GM23338 (cell line): Measurements from ENCODE around the gene TCERG1L. TPM values are rescaled to one million over a fixed set of nuclear protein-coding genes. Genes with fewer than 3 reads are reported as not detected.

Source experiments
- ATAC-seq: fragments of 200-7000 bp; cut with Tn5 transposase; 3 replicates; pipeline ENCODE4 v1.9.1; 2020
- DNase-seq: peaks from one replicate; pipeline ENCODE4 v3.0.0-alpha.2; 2015; ENCODE audit warnings: low spot score
- H2AFZ ChIP-seq: fragments of 200-600 bp; sonication (generic); 2 replicates; pipeline ENCODE4 v1.8.0; 2016; ENCODE audit warnings: antibody characterized with exemption, mild to moderate bottlenecking, moderate library complexity
- H3F3A ChIP-seq: fragments of 200-600 bp; sonication (generic); replicated peaks from 2 replicates; pipeline ENCODE4 v1.8.0; 2017; ENCODE audit warnings: antibody characterized with exemption, mixed run types, low read depth
- H3K27ac ChIP-seq: fragments of 200-600 bp; sonication (generic); 2 replicates; pipeline ENCODE4 v1.6.1; 2016; ENCODE audit warnings: low read depth
- H3K27me3 ChIP-seq: fragments of 200-600 bp; sonication (generic); 2 replicates; pipeline ENCODE4 v1.8.0; 2016; ENCODE audit warnings: mild to moderate bottlenecking, mixed run types, moderate library complexity; ENCODE audit not compliant: insufficient read depth
- H3K36me3 ChIP-seq: fragments of 200-600 bp; sonication (generic); 2 replicates; pipeline ENCODE4 v1.8.0; 2016; ENCODE audit warnings: mild to moderate bottlenecking; ENCODE audit not compliant: insufficient read depth
- H3K4me1 ChIP-seq: fragments of 200-600 bp; sonication (generic); 2 replicates; pipeline ENCODE4 v1.8.0; 2016; ENCODE audit warnings: mild to moderate bottlenecking, moderate library complexity; ENCODE audit not compliant: insufficient read depth
- H3K4me2 ChIP-seq: fragments of 200-600 bp; sonication (generic); 2 replicates; pipeline ENCODE4 v1.7.1; 2017; ENCODE audit warnings: mixed run types
- H3K4me3 ChIP-seq: fragments of 200-600 bp; sonication (generic); 2 replicates; pipeline ENCODE4 v1.6.1; 2016; ENCODE audit warnings: mixed run types
- H3K79me2 ChIP-seq: fragments of 200-600 bp; sonication (generic); replicated peaks from 2 replicates; pipeline ENCODE4 v1.8.0; 2017; ENCODE audit warnings: mild to moderate bottlenecking; ENCODE audit not compliant: insufficient read depth
- H3K9me2 ChIP-seq: fragments of 200-600 bp; sonication (generic); 2 replicates; pipeline ENCODE4 v1.8.0; 2017; ENCODE audit not compliant: insufficient read depth
- H4K20me1 ChIP-seq: fragments of 200-600 bp; sonication (generic); replicated peaks from 2 replicates; pipeline ENCODE4 v1.8.0; 2017; ENCODE audit warnings: mild to moderate bottlenecking; ENCODE audit not compliant: insufficient read depth
- H3K27ac Mint-ChIP-seq: 2 replicates; pipeline ENCODE4 v1.8.0; 2020; ENCODE audit warnings: inconsistent platforms, mild to moderate bottlenecking, moderate library complexity, mixed read lengths
- H3K27me3 Mint-ChIP-seq: 3 replicates; pipeline ENCODE4 v1.8.0; 2022; ENCODE audit warnings: low read depth, mild to moderate bottlenecking, moderate library complexity, mixed read lengths, inconsistent platforms; ENCODE audit not compliant: insufficient read depth, poor library complexity
- H3K36me3 Mint-ChIP-seq: 3 replicates; pipeline ENCODE4 v1.8.0; 2021; ENCODE audit warnings: low read depth, mild to moderate bottlenecking, inconsistent platforms, moderate library complexity, mixed read lengths
- H3K4me1 Mint-ChIP-seq: 3 replicates; pipeline ENCODE4 v1.8.0; 2020; ENCODE audit warnings: mild to moderate bottlenecking, inconsistent platforms, mixed read lengths
- H3K4me3 Mint-ChIP-seq: 3 replicates; pipeline ENCODE4 v1.8.0; 2021; ENCODE audit warnings: moderate library complexity, mild to moderate bottlenecking, inconsistent platforms, mixed read lengths
- H3K9me3 Mint-ChIP-seq: 3 replicates; pipeline ENCODE4 v1.8.0; 2020; ENCODE audit warnings: moderate library complexity, mild to moderate bottlenecking, inconsistent platforms, mixed read lengths
- CREB1 ChIP-seq: fragments of 250-450 bp; sonication (Bioruptor Pico); IDR thresholded peaks from 2 replicates; pipeline ENCODE4 v1.5.0; 2020; ENCODE audit warnings: low read depth, mild to moderate bottlenecking, moderate library complexity
- CTCF ChIP-seq, 2 experiments: fragments of 200-600 bp in 1 of 2; sonication (generic) in 1 of 2; conservative IDR thresholded peaks; 2 replicates each; pipeline versions ENCODE4 v1.5.1 to v1.6.1; 2016 to 2017; ENCODE audit warnings: antibody characterized with exemption in 2 of 2, low read depth in 2 of 2, mild to moderate bottlenecking in 2 of 2, moderate library complexity in 1 of 2
- ETS1 ChIP-seq: IDR thresholded peaks from 2 replicates; pipeline ENCODE4 v1.6.1; 2016; ENCODE audit warnings: antibody characterized with exemption
- EZH2 ChIP-seq: fragments of 200-600 bp; sonication (generic); IDR thresholded peaks from one replicate; pipeline ENCODE4 v1.8.0; 2017; ENCODE audit warnings: antibody characterized with exemption, mild to moderate bottlenecking, low read depth; ENCODE audit not compliant: unreplicated experiment
- EZH2phosphoT487 ChIP-seq: fragments of 200-600 bp; sonication (generic); IDR thresholded peaks from one replicate; pipeline ENCODE4 v1.8.1; 2018; ENCODE audit warnings: antibody characterized with exemption; ENCODE audit not compliant: unreplicated experiment
- NANOG ChIP-seq: IDR thresholded peaks from 2 replicates; pipeline ENCODE4 v1.6.1; 2016; ENCODE audit warnings: antibody characterized with exemption, borderline replicate concordance
- POLR2AphosphoS5 ChIP-seq: IDR thresholded peaks from 2 replicates; pipeline ENCODE4 v1.6.1; 2016; ENCODE audit warnings: antibody characterized with exemption, low read depth
- REST ChIP-seq: IDR thresholded peaks from one replicate; pipeline ENCODE4 v1.6.1; 2018; ENCODE audit warnings: antibody characterized with exemption; ENCODE audit not compliant: unreplicated experiment
- STAT1 ChIP-seq: IDR thresholded peaks from one replicate; pipeline ENCODE4 v1.6.1; 2016; ENCODE audit warnings: antibody characterized with exemption; ENCODE audit not compliant: unreplicated experiment
- ZNF114 ChIP-seq: fragments of 250-450 bp; sonication (Bioruptor Pico); IDR thresholded peaks from 2 replicates; pipeline ENCODE4 v1.5.0; 2020; ENCODE audit warnings: mild to moderate bottlenecking, moderate library complexity
- long read RNA-seq: library from polyadenylated mRNA; unstranded; transcript quantifications from one replicate; pipeline ENCODE4 v2.0.0, GENCODE V29; 2020; ENCODE audit not compliant: unreplicated experiment
- polyA plus RNA-seq: library from polyadenylated mRNA; unstranded; fragments of >200 nt; fragmentation: Nextera tagmentation; extraction: Ambion mirVana; gene quantifications from 2 replicates; pipeline ENCODE4 v1.2.1, GENCODE V29; 2016
- total RNA-seq: library from RNA; depleted of rRNA; stranded (reverse); fragments of >200 nt; shearing (Covaris generic); gene quantifications from 2 replicates; pipeline ENCODE4 v1.2.3, GENCODE V29; 2014; rRNA removed

Gene TCERG1L
- total RNA-seq: 1.8 and 5.5 TPM in 2 replicates
- 3.6 and 3.9 TPM in 2 replicates for polyA plus RNA-seq
- long read RNA-seq, partial matches to known transcripts: 4 of 5 reads
- long read RNA-seq, other reads (novel, unspliced or antisense): 1 of 5 reads

GRCh38 chr10:131311661-131312477 lies at the start of gene TCERG1L:
TCERG1L (minus strand) TSS chr10:131311721; CDS start chr10:131311635, 86 bp downstream.
- peak; percentile 50 for DNase-seq
- H3K27ac ChIP-seq: no peak within 1 kb of the TSS

GRCh38 chr10:131358741-131359442 lies 47.4 kb upstream of the TCERG1L start:
- H3K9me2 ChIP-seq: no peaks in the 10 kb centered on the region
- no peak overlapping the region for H2AFZ ChIP-seq
- H3K79me2 ChIP-seq: no peaks in the 10 kb centered on the region
- Mint-ChIP-seq H3K27ac (no peak overlapping the region), H3K9me3 (peaks cover 96% of the 10 kb centered on the region), H3K4me1 (no peaks in the 10 kb centered on the region), H3K4me3 (no peak overlapping the region), H3K36me3 (peaks cover 42% of the 10 kb centered on the region), H3K27me3 (peaks cover 9% of the 10 kb centered on the region)
- no peaks in the 10 kb centered on the region for H3K36me3 ChIP-seq
- DNase-seq (peak; percentile 17), ATAC-seq (0 out of 3 replicates have a peak, but pooled peaks have one; percentile 39)
- H3K4me3 ChIP-seq: no peak overlapping the region
- no peaks in the 10 kb centered on the region; the same call in 1 of the 2 replicates for H3K4me1 ChIP-seq
- no peak overlapping the region for H3K4me2 ChIP-seq
- no peak overlapping the region for H3K27ac ChIP-seq
- no peaks in the 10 kb centered on the region for H4K20me1 ChIP-seq
- no peaks in the 10 kb centered on the region for H3F3A ChIP-seq
- TF ChIP-seq EZH2phosphoT487: no peak
- TF ChIP-seq CTCF (conservative IDR thresholded peaks at IDR 0.05; ENCODE audit: low read depth in 2 of 2): no peak
- TF ChIP-seq STAT1: no peak
- no peak for TF ChIP-seq POLR2AphosphoS5
- no peak for TF ChIP-seq ETS1
- TF ChIP-seq ZNF114: no peak
- TF ChIP-seq REST: no peak
- no peak for TF ChIP-seq CREB1
- no peak for TF ChIP-seq EZH2
- no peak for TF ChIP-seq NANOG
- H3K27me3 ChIP-seq: no peaks in the 10 kb centered on the region

More at GRCh38 chr10:131311661-131312477, at the start of gene TCERG1L:
- peak; percentile 66 for ATAC-seq
- Mint-ChIP-seq H3K4me3 (peak within 1 kb of the TSS; percentile 59), H3K27ac (no peak within 1 kb of the TSS), H3K27me3 (peaks cover 3% of the 10 kb centered on the region), H3K36me3 (peaks cover 8% of the 10 kb centered on the region), H3K9me3 (peaks cover 76% of the 10 kb centered on the region), H3K4me1 (peaks cover 6% of the 10 kb centered on the region; the same call in 2 of the 3 replicates)
- Histone ChIP-seq H3K4me3 (peak within 1 kb of the TSS; percentile 55), H3F3A (no peaks in the 10 kb centered on the region), H3K9me2 (no peaks in the 10 kb centered on the region), H3K27me3 (peaks cover 7% of the 10 kb centered on the region; the same call in 1 of the 2 replicates), H3K79me2 (no peaks in the 10 kb centered on the region), H3K36me3 (no peaks in the 10 kb centered on the region; the same call in 1 of the 2 replicates), H4K20me1 (no peaks in the 10 kb centered on the region), H2AFZ (no peak within 1 kb of the TSS), H3K4me1 (peaks cover 3% of the 10 kb centered on the region; the same call in 1 of the 2 replicates), H3K4me2 (peak within 1 kb of the TSS; percentile 78)
- TF ChIP-seq POLR2AphosphoS5 (no peak), EZH2 (no peak)
